Stomach (tissue), 9 donors: ENCODE results near the gene MOB1A. TPM values are rescaled to one million over a fixed set of nuclear protein-coding genes. Genes with fewer than 3 reads are reported as not detected.
A peak's percentile ranks its signal among the peaks of the same experiment; 100 is the strongest.

Experiments used
- DNase-seq, 2 donors: peaks; one replicate each; pipeline versions ENCODE4 v3.0.0 to v3.0.0-alpha.2; 2013 to 2019
- H3K27ac ChIP-seq, 5 donors: fragments of 200-600 bp in 4 of 5; sonication (generic) in 4 of 5; one replicate each; pipeline ENCODE4 v1.5.1; 2013 to 2019; ENCODE audit warnings: mild to moderate bottlenecking in 1 of 5, moderate library complexity in 1 of 5
- H3K27me3 ChIP-seq, 3 donors: fragments of 200-600 bp; sonication (generic); one replicate each; pipeline ENCODE4 v1.5.1; 2017 to 2019; ENCODE audit warnings: mixed run types in 1 of 3
- H3K36me3 ChIP-seq, 4 donors: fragments of 200-600 bp; sonication (generic); 1 replicate in 3 of 4; 2 replicates in 1 of 4; pipeline ENCODE4 v1.5.1; 2016 to 2019
- H3K4me1 ChIP-seq, 4 donors: fragments of 200-600 bp; sonication (generic); one replicate each; pipeline ENCODE4 v1.5.1; 2016 to 2019
- H3K4me3 ChIP-seq, 4 donors: fragments of 200-600 bp; sonication (generic) in 3 of 4; one replicate each; pipeline ENCODE4 v1.5.1; 2016 to 2019; ENCODE audit warnings: mild to moderate bottlenecking in 1 of 4
- H3K9me3 ChIP-seq, 4 donors: fragments of 200-600 bp; sonication (generic); one replicate each; pipeline ENCODE4 v1.5.1; 2016 to 2019
- EP300 ChIP-seq: sonication (generic); formaldehyde crosslinking; IDR thresholded peaks from one replicate; pipeline ENCODE4 v1.6.1; 2017; ENCODE audit warnings: antibody characterized with exemption
- POLR2A ChIP-seq, 4 donors: fragments of 450-650 bp; IDR thresholded peaks; one replicate each; pipeline ENCODE4 v1.6.1; 2016; ENCODE audit warnings: antibody characterized with exemption in 4 of 4, control low read depth in 2 of 4, mild to moderate bottlenecking in 1 of 4, moderate library complexity in 1 of 4
- POLR2AphosphoS5 ChIP-seq, 3 donors: sonication (generic); formaldehyde crosslinking; IDR thresholded peaks; one replicate each; pipeline ENCODE4 v1.6.1; 2016; ENCODE audit warnings: antibody characterized with exemption in 3 of 3
- whole genome bisulfite sequencing, 5 donors: extraction: QIAGEN DNeasy Blood & Tissue Kit in 3 of 5; methylation state at CpG; one replicate each; pipeline versions ENCODE4 v1.1.5 to v1.1.7; 2013 to 2018; 5-methylcytosine and 5-hydroxymethylcytosine counted together
- intact Hi-C: fragments of 100-400 bp; cut with DNase I; formaldehyde crosslinking; loops from one replicate; pipeline ENCODE4 v1.15.1; 2023; ENCODE audit warnings: low total_unique reads
- polyA plus RNA-seq, 3 donors: library from polyadenylated mRNA; stranded (reverse); fragments of 200-250 nt; gene quantifications; one replicate each; pipeline ENCODE4 v1.2.3, GENCODE V29; 2013
- total RNA-seq, 5 donors: library from RNA; depleted of rRNA; stranded (reverse); fragments of >200 nt; gene quantifications; one replicate each; pipeline versions ENCODE4 v1.1.0 to v1.2.3, GENCODE V29; 2014 to 2016
- TF ChIP-seq, protein P1 (sequence below), 7 experiments: fragments of 450-650 bp in 4 of 7; fragments of 200-600 bp in 3 of 7; sonication (generic) in 3 of 7; IDR thresholded peaks; one replicate each; pipeline ENCODE4 v1.5.1; 2016 to 2019; ENCODE audit warnings: antibody characterized with exemption in 7 of 7, control low read depth in 2 of 7, mild to moderate bottlenecking in 1 of 7
- donor health status: healthy with polysubstance abuse.
- donor health status: Bipolar disorder and iron deficiency.
- donor health status: healthy.

MOB1A gene
- total and polyA plus RNA-seq, 8 donors, result 22.4 to 127 (median 62.9) TPM

DNA sequence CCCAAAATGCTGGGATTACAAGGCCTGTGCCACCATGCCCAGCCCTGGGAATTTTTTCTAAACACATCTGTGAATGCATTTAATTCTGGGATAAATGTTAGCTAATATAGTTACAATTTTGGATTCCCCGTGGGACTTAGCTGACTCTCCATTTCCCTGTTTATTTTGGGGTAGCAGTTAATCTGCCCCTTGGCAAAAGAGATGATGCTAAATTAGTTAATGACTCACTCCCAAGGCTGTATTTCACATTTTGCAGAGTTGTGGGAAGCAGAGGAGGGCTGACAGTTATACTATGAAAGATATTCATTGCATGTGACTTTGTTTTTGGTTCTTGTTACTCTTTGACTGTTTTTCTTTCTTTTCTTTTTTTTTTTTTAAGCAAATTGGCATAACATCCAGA is 22.9 kb upstream of the MOB1A start:
- TF ChIP-seq POLR2A (IDR thresholded peaks at IDR 0.05) (no peak), POLR2AphosphoS5 (IDR thresholded peaks at IDR 0.05) (peak; percentile 38 to 66 (median 39))
- Histone ChIP-seq H3K27ac (peak overlapping the region in 3 of 5 donors; percentile 49 to 99 (median 73)), H3K27me3 (no peaks in the 10 kb centered on the region), H3K4me1 (peaks cover 27 to 75% (median 54%) of the 10 kb centered on the region in 4 donors), H3K36me3 (peaks cover 0 to 14% (median 4%) of the 10 kb centered on the region in 4 donors), H3K9me3 (no peaks in the 10 kb centered on the region), H3K4me3 (peak overlapping the region in 1 of 4 donors; percentile 86)
- intact Hi-C loops, result no loop called here
- DNase-seq, result no peak
- WGBS, 5 donors, result 19 to 42% (median 36%) methylated on average over 1 of the region's 1 CpG

DNA sequence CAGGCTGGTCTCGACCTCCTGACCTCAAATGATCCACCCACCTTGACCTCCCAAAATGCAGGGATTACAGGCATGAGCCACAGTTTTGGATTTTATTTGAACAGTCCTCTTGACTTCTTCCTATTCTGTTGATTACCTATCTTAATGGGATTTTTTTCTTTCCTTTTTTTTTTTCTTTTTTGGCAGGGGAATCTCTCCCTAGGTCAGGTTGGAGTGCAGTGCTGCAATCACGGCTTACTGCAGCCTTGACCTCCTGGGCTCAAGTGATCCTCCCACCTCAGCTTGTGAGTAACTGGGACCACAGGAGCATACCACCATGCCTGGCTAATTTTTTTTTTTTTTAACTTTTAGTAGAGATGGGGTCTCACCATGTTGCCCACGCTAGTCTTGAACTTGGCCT is 22.5 kb upstream of the MOB1A start:
- no peaks in the 10 kb centered on the region for H3K27me3 ChIP-seq
- no peaks in the 10 kb centered on the region for H3K9me3 ChIP-seq
- no peak for TF ChIP-seq POLR2AphosphoS5 (IDR thresholded peaks at IDR 0.05)
- TF ChIP-seq, protein P1, sequence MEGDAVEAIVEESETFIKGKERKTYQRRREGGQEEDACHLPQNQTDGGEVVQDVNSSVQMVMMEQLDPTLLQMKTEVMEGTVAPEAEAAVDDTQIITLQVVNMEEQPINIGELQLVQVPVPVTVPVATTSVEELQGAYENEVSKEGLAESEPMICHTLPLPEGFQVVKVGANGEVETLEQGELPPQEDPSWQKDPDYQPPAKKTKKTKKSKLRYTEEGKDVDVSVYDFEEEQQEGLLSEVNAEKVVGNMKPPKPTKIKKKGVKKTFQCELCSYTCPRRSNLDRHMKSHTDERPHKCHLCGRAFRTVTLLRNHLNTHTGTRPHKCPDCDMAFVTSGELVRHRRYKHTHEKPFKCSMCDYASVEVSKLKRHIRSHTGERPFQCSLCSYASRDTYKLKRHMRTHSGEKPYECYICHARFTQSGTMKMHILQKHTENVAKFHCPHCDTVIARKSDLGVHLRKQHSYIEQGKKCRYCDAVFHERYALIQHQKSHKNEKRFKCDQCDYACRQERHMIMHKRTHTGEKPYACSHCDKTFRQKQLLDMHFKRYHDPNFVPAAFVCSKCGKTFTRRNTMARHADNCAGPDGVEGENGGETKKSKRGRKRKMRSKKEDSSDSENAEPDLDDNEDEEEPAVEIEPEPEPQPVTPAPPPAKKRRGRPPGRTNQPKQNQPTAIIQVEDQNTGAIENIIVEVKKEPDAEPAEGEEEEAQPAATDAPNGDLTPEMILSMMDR (IDR thresholded peaks at IDR 0.05), result no peak
- TF ChIP-seq POLR2A (IDR thresholded peaks at IDR 0.05), result no peak
- no peak for TF ChIP-seq EP300
- intact Hi-C loops, result no loop called here
- H3K4me1 ChIP-seq, result peaks cover 23 to 71% (median 50%) of the 10 kb centered on the region in 4 donors
- no peak for DNase-seq
- peaks cover 0 to 14% (median 4%) of the 10 kb centered on the region in 4 donors for H3K36me3 ChIP-seq
- H3K27ac ChIP-seq, result peak overlapping the region in 3 of 5 donors; percentile 39 to 99 (median 73)
- peak overlapping the region in 2 of 4 donors; percentile 76 to 86 for H3K4me3 ChIP-seq
- WGBS, 5 donors, result 70 to 84% (median 74%) methylated on average over 3 of the region's 3 CpGs

DNA sequence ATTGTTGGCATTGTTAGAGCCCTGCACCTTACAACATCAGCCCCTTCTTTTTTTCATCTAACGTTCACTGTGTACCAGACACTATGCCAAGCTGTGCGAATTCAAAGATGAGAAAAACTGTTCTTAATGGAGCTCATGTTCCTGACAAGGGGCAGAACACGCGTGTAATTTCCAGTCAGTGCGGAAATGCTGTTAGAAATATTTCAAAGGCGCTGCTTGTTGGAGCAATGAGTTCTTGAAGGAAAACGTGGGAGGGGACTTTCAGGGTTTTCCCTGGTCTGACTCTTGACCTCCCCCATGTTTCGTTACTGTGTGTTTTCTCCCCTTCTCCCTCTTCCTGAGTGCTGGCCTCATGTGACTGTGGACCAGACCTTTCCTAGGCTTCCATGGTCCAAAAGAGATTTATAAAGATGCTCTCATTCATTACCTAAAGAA is 21.2 kb upstream of the MOB1A start:
- TF ChIP-seq POLR2AphosphoS5 (IDR thresholded peaks at IDR 0.05) (no peak), POLR2A (IDR thresholded peaks at IDR 0.05) (no peak), EP300 (no peak)
- TF ChIP-seq, protein P1 (IDR thresholded peaks at IDR 0.05), result no peak
- peak overlapping the region; percentile 69 to 86 (median 76) for H3K4me3 ChIP-seq
- H3K36me3 ChIP-seq, result peaks cover 0 to 14% (median 4%) of the 10 kb centered on the region in 4 donors
- WGBS, 5 donors, result 40 to 49% (median 44%) methylated on average over 8 of the region's 8 CpGs
- H3K9me3 ChIP-seq, result no peaks in the 10 kb centered on the region
- intact Hi-C loops, result no loop called here
- H3K27me3 ChIP-seq, result no peaks in the 10 kb centered on the region
- peak overlapping the region in 4 of 5 donors; percentile 96 to 99 (median 97) for H3K27ac ChIP-seq
- peaks cover 13 to 58% (median 39%) of the 10 kb centered on the region in 4 donors for H3K4me1 ChIP-seq
- DNase-seq, result peak in 1 of 2 donors; percentile 29

DNA sequence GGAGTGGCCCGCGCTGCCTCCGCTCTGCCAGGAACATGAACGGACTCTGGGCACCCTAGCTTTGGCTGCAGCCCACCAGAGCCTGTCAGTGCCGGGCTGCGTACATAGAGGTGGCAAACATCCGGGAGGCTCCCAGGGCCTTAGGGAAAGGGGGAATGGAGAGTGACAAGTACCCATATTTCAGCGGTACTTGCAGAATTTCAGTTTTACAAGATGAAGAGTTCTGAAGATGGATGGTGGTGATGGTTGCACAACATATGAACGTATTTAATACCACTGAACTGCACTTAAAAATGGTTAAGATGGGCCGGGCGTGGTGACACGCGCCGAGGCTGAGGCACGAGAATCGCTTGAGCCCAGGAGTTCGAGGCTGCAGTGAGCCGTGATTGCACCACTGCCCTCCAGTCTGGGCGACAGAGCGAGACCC is 20.6 kb upstream of the MOB1A start:
- H3K4me3 ChIP-seq, result peak overlapping the region; percentile 69 to 86 (median 76)
- WGBS, 5 donors, result 1 to 7% (median 5%) methylated on average over 18 to 20 of the region's 20 CpGs
- intact Hi-C loops, result no loop called here
- H3K36me3 ChIP-seq, result peaks cover 0 to 11% (median 3%) of the 10 kb centered on the region in 4 donors
- no peaks in the 10 kb centered on the region for H3K27me3 ChIP-seq
- TF ChIP-seq POLR2AphosphoS5 (IDR thresholded peaks at IDR 0.05) (peak in 1 of 3 donors; percentile 53), EP300 (no peak), POLR2A (IDR thresholded peaks at IDR 0.05) (no peak)
- TF ChIP-seq, protein P1 (IDR thresholded peaks at IDR 0.05), result peak in 1 of 7 experiments; percentile 8
- peak overlapping the region; percentile 95 to 99 (median 97) for H3K27ac ChIP-seq
- peaks cover 13 to 53% (median 34%) of the 10 kb centered on the region in 4 donors for H3K4me1 ChIP-seq
- no peak for DNase-seq
- H3K9me3 ChIP-seq, result no peaks in the 10 kb centered on the region
